Measurements from ENCODE around the gene SH3RF1. TPM values are rescaled to one million over a fixed set of nuclear protein-coding genes. Genes with fewer than 3 reads are reported as not detected.

Gene SH3RF1
- total RNA-seq, 1 donor from 2014 or later, result 33.8 TPM

- no peaks in the 10 kb centered on the region for H3K36me3 ChIP-seq
- ATAC-seq (peak; percentile 91), DNase-seq (no peak)
- no peaks in the 10 kb centered on the region for H3K9me3 ChIP-seq
- H3K27me3 ChIP-seq, result no peaks in the 10 kb centered on the region
- peaks cover 12% of the 10 kb centered on the region for H3K4me1 ChIP-seq
- intact Hi-C loops (cut with DNase I), result no loop called here
- TF ChIP-seq CTCF (IDR thresholded peaks at IDR 0.05), result peak; percentile 69
- no peak overlapping the region for H3K27ac ChIP-seq
- H3K4me3 ChIP-seq, result no peak overlapping the region
These were observed 41.0 kb upstream of the SH3RF1 start for GRCh38 chr4:169311643-169312365.

GRCh38 chr4:169309326-169309967, 38.7 kb upstream of the SH3RF1 start:
- no peak for TF ChIP-seq CTCF (IDR thresholded peaks at IDR 0.05)
- H3K27ac ChIP-seq, result no peak overlapping the region
- H3K4me1 ChIP-seq, result peaks cover under 1% of the 10 kb centered on the region
- DNase-seq, result no peak
- H3K27me3 ChIP-seq, result no peaks in the 10 kb centered on the region
- no peaks in the 10 kb centered on the region for H3K36me3 ChIP-seq
- H3K9me3 ChIP-seq, result no peaks in the 10 kb centered on the region
- no peak overlapping the region for H3K4me3 ChIP-seq
- intact Hi-C loops (cut with DNase I), result no loop called here
- no peak for ATAC-seq

GRCh38 chr4:169307576-169307975, 36.8 kb upstream of the SH3RF1 start:
- Histone ChIP-seq H3K36me3 (no peaks in the 10 kb centered on the region), H3K27ac (no peak overlapping the region), H3K27me3 (no peaks in the 10 kb centered on the region), H3K9me3 (no peaks in the 10 kb centered on the region), H3K4me1 (no peaks in the 10 kb centered on the region), H3K4me3 (no peak overlapping the region)
- ATAC-seq (no peak), DNase-seq (no peak)
- intact Hi-C loops (cut with DNase I), result no loop called here
- TF ChIP-seq CTCF (IDR thresholded peaks at IDR 0.05), result no peak

GRCh38 chr4:169305651-169306050, 34.9 kb upstream of the SH3RF1 start:
- ATAC-seq, result peak; percentile 57
- Histone ChIP-seq H3K9me3 (no peaks in the 10 kb centered on the region), H3K36me3 (no peaks in the 10 kb centered on the region), H3K27me3 (no peaks in the 10 kb centered on the region), H3K4me3 (no peak overlapping the region), H3K27ac (no peak overlapping the region), H3K4me1 (no peaks in the 10 kb centered on the region)
- TF ChIP-seq CTCF (IDR thresholded peaks at IDR 0.05), result no peak
- DNase-seq, result no peak
- intact Hi-C loops (cut with DNase I), result no loop called here

GRCh38 chr4:169305173-169305572, 34.4 kb upstream of the SH3RF1 start:
- Histone ChIP-seq H3K4me1 (no peaks in the 10 kb centered on the region), H3K4me3 (no peak overlapping the region), H3K9me3 (no peaks in the 10 kb centered on the region), H3K27me3 (no peaks in the 10 kb centered on the region), H3K36me3 (no peaks in the 10 kb centered on the region), H3K27ac (no peak overlapping the region)
- TF ChIP-seq CTCF (IDR thresholded peaks at IDR 0.05), result no peak
- intact Hi-C loops (cut with DNase I), result no loop called here
- ATAC-seq, result no peak
- DNase-seq, result no peak

All from upper lobe of right lung (tissue), 1 donor.